NCI-H1694 treated with DMSO at 0.1 percent for 48 hours (cell line): ENCODE results near the gene CDIP1.

ENCODE experiments used
- DNase-seq: peaks from one replicate; lab custom pipeline; 2025; lab: John Stamatoyannopoulos, UW

CDIP1 gene

GRCh38 chr16:4513881-4514280, 24.7 kb downstream of the CDIP1 start:
- DNase-seq: no peak

DNA sequence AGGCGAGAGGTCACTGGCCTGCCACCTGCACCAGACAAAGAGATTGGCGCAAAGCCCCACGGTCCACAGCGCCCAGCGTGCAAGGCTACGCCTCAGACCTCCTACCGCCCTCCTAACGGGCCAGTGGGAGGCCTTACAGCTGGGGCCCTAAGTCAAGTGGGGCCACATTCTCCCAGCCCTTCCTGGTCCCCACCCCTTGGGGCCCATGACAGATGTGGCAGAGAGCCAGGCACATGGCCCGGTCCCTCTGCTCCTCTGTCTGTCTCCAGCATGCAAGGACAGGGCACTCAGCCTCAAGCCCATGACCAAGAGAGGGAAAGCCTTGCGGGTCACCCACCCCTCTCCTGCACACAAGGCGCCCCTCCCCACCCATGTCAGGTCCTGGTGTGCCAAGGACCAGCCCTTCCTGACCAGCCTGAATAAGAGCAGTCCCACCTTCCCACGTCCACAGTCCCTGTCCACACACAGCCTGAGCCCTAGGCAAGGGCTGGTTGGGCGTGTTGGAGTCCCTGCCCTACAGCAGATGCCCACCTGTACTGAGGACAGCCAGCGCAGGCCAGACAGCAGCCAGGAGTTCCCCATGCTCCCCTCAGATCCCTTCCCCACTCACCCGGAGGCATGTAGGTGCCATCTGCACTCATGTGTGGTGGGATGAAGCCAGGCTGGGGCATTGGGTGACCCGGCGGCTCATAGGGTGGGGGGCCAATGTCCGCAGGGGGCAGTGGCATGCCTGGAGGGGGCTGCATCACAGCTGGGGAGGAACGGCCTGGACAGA, 25.3 kb downstream of the CDIP1 start:
- no peak for DNase-seq

DNA sequence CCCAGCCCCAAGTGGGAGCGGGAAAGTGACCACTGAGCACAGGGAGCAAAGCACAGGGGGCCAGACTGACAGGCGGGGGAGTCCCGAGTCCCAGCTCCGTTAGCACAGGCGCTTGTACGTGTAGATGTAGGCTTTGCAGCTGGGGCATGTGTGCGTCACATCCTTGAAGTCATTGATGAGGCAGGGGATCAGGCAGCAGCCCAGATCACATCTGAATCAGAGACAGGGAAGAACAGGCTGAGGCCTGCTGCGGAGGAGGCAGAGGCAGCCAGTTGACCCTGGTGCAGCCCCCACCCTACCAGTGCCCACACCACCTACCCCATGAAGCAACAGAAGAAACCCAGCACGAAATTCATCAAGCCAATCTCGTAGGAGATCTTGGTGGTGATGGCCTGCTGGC, 26.1 kb downstream of the CDIP1 start:
- DNase-seq: no peak

DNA sequence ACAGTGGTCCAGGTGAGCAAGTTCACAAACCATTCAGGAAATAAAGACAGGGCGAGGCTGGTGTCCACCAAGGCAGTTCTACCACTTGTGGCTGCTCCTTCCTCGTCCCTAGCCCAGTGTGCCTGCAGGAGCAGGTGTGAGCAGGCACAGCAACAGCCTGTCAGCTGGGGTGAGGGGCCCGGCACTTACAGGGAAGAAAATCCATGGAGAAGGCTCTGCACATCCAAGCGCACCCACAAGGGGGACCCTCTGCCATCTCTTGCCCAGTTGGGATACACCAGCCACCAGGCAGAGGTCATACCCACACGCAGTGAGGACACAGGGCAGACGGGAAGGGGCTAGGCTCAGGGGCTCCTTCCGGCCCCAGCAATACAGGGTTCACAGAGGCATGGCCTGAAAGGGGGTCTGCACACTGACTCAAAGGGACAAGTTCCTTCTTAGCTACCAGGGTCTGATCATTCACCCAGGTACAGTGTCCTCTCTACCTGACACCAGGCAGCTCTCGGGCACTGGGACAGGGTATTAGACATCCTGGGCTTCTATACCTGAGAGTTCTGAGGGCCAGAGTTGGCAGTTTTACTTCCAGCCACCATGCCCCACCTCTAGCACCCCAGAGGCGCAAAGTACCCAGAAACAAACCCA, 27.0 kb downstream of the CDIP1 start:
- peak; percentile 50 for DNase-seq

GRCh38 chr16:4510747-4511426, 27.7 kb downstream of the CDIP1 start:
- DNase-seq: no peak

DNA sequence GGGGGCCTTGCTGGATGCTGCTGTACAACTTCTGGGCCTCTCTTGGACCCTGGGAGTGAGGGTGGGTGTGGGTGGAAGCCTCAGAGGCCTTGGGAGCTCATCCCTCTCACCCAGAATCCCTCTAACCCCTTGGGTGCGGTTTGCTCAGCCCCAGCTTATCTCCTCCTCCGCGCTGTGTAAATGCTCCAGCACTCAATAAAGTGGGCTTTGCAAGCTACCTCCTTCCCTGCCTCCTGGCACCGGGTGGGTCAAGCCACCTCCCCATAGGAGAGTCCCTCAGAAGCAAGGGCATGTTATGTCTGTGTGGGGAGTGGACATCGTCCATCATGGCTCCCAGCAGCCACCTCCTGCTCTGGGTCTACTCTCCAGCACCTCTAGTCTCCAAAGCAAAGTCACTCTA, 28.4 kb downstream of the CDIP1 start:
- no peak for DNase-seq

DNA sequence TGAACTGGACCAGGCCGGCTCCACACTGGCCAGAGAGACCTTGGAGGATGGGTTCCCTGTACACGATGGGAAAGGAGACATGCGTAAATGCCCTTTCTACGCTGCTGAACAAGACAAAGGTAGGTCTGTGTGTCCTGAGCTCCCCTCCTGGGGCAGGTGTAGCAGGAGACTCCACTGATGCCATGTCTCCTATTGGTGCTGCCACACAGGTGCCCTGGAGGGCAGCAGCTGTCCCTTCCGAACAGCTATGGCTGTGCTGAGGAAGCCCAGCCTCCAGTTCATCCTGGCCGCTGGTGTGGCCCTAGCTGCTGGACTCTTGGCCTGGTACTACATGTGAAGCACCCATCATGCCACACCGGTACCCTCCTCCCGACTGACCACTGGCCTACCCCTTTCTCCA, 29.2 kb downstream of the CDIP1 start:
- DNase-seq: no peak

DNA sequence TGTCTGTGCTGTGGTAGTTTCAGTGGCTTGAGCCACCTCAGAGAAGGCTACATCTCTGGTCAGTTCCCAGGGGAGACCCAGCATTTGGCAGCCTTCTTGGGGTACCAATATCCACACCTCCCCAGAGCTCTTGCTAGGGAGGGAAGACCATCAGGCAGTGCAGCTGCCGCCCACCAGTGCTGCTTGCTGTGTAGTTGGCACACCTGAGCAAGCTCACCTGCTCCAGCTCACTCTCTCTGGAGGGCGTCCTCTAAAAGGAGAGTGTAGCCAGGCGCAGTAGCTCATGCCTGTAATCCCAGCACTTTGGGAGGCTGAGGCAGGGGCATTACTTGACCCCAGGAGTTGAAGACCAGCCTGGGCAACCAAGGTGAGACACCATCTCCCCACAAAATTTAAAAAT, 29.8 kb downstream of the CDIP1 start:
- DNase-seq: no peak

DNA sequence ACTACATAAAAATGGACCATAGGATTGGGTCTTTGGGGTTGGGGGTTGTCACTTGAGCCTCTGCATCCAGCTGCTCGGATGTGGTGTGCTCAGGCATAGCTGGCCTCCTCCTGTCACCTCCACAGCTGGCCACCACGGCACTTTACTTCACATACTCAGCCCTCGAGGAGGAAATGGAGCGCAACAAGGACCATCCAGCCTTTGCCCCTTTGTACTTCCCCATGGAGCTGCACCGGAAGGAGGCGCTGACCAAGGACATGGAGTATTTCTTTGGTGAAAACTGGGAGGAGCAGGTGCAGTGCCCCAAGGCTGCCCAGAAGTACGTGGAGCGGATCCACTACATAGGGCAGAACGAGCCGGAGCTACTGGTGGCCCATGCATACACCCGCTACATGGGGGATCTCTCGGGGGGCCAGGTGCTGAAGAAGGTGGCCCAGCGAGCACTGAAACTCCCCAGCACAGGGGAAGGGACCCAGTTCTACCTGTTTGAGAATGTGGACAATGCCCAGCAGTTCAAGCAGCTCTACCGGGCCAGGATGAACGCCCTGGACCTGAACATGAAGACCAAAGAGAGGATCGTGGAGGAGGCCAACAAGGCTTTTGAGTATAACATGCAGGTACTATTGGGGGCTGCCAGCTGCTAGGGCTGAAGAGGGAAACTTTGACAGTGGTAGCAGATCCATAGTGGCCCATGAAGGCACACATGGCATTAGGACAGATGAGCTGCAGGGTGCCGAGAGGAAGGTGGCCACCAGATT, 30.8 kb downstream of the CDIP1 start:
- DNase-seq: no peak

- DNase-seq: peak; percentile 42
Observed at GRCh38 chr16:4506450-4506849, 32.1 kb downstream of the CDIP1 start.

GRCh38 chr16:4505356-4506147, 33.0 kb downstream of the CDIP1 start:
- DNase-seq: no peak

- no peak for DNase-seq
Observed at GRCh38 chr16:4501071-4501478, 37.5 kb downstream of the CDIP1 start.

GRCh38 chr16:4500272-4500671, 38.3 kb downstream of the CDIP1 start:
- DNase-seq: no peak

GRCh38 chr16:4499196-4499555, 39.4 kb downstream of the CDIP1 start:
- DNase-seq: no peak

DNA sequence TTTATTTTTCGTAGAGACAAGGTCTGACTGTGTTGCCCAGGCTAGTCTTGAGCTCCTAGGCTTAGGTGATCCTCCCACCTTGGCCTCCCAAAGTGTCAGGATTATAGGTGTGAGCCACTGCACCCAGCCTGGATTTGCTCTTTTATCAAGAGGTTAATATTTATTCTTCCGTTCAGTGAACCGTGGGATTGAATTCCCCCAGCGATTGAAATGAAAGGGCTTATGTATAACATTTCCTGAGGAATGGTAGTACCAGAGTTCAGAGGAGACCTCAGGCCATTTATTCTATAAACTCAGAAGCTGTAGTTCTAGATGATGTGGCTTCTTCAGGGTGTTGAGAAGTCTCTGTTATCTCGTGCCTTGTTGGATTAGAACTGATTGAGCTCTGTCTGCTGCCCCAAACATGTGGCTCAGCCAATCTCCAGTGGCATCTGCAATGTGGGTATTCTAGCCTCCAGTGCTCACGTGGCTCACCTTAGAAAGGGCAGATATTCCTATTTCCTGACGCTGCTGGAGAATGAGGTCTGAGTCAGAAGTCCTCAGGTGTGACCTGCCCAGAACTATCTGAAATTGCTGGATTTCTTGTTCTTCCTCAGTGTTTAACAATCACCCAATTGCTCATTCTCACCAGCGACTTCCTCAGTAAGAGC, 39.9 kb downstream of the CDIP1 start:
- DNase-seq: no peak

GRCh38 chr16:4496305-4496704, 42.3 kb downstream of the CDIP1 start:
- DNase-seq: no peak

- no peak for DNase-seq
Observed at GRCh38 chr16:4495766-4496165, 42.8 kb downstream of the CDIP1 start.

- DNase-seq: no peak
Observed at GRCh38 chr16:4494746-4495490, 43.7 kb downstream of the CDIP1 start.

- DNase-seq: no peak
Observed at GRCh38 chr16:4491898-4492297, 46.7 kb downstream of the CDIP1 start.

DNA sequence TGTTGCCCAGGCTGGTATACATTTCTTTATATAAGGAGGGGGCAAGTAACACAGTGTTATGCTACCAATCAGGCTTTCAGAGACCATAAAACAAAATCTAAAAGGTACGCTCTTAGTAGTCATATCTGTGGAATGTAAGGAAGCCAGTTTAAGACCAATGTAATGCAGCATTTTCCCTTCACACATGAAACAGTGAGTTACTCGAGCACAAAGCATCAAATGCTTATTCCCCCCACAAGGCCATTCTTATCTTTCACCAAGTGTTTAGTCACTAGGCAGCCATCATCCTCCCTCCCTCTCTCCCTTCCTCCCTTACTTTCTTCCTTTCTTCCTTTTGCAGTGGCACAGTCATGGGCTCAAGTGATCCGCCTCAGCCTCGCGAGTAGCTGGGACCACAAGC, 49.5 kb downstream of the CDIP1 start:
- DNase-seq: no peak
